Nephron progenitor cell (in vitro differentiated cells): ENCODE measurements around the gene TMEM97.
"Not testable (repeated sequence)": the region's sequence is repeated elsewhere in the genome, so short reads cannot be mapped to it uniquely, and the experiment has no call there.

ENCODE experiments used
- DNase-seq: peaks from one replicate; pipeline ENCODE4 v3.0.0; 2021
- H3K27ac Mint-ChIP-seq: 2 replicates; pipeline ENCODE4 v1.8.0; 2021; ENCODE audit warnings: mild to moderate bottlenecking, moderate library complexity, mixed read lengths
- H3K27me3 Mint-ChIP-seq: 2 replicates; pipeline ENCODE4 v1.8.0; 2021; ENCODE audit warnings: mild to moderate bottlenecking, low read depth, mixed read lengths; ENCODE audit not compliant: poor library complexity
- H3K36me3 Mint-ChIP-seq: 2 replicates; pipeline ENCODE4 v1.8.0; 2021; ENCODE audit warnings: low read depth, mixed read lengths
- H3K4me1 Mint-ChIP-seq: 2 replicates; pipeline ENCODE4 v1.8.0; 2021; ENCODE audit warnings: mixed read lengths
- H3K4me3 Mint-ChIP-seq: 2 replicates; pipeline ENCODE4 v1.8.0; 2021; ENCODE audit warnings: mild to moderate bottlenecking, moderate library complexity, mixed read lengths
- H3K9me3 Mint-ChIP-seq: 2 replicates; pipeline ENCODE4 v1.8.0; 2021; ENCODE audit warnings: mild to moderate bottlenecking, moderate library complexity, mixed read lengths
- CTCF ChIP-seq: fragments of 200-600 bp; sonication (generic); IDR thresholded peaks from 2 replicates; pipeline ENCODE4 v1.5.0; 2021; ENCODE audit warnings: antibody characterized with exemption

Gene TMEM97

GRCh38 chr17:28338056-28338768, 19.2 kb downstream of the TMEM97 start:
- H3K4me1 Mint-ChIP-seq = peaks cover 35% of the 10 kb centered on the region
- peaks cover 11% of the 10 kb centered on the region for H3K36me3 Mint-ChIP-seq
- no peak for TF ChIP-seq CTCF
- H3K4me3 Mint-ChIP-seq = peak overlapping the region; percentile 100
- H3K27ac Mint-ChIP-seq = no peak overlapping the region
- H3K27me3 Mint-ChIP-seq = no peaks in the 10 kb centered on the region
- DNase-seq = no peak
- no peaks in the 10 kb centered on the region for H3K9me3 Mint-ChIP-seq

- not testable (repeated sequence) for H3K9me3 Mint-ChIP-seq, H3K4me3 Mint-ChIP-seq
Observed at GRCh38 chr17:28338769-28339212, 19.8 kb downstream of the TMEM97 start.

GRCh38 chr17:28339431-28339830, 20.4 kb downstream of the TMEM97 start:
- no peak for DNase-seq
- TF ChIP-seq CTCF = no peak
- Mint-ChIP-seq H3K27me3 (no peaks in the 10 kb centered on the region), H3K4me1 (peaks cover 26% of the 10 kb centered on the region), H3K27ac (no peak overlapping the region), H3K9me3 (no peaks in the 10 kb centered on the region), H3K4me3 (no peak overlapping the region), H3K36me3 (peaks cover 16% of the 10 kb centered on the region)

More at GRCh38 chr17:28338769-28339212, 19.8 kb downstream of the TMEM97 start:
- peaks cover 13% of the 10 kb centered on the region for H3K36me3 Mint-ChIP-seq
- H3K27me3 Mint-ChIP-seq, H3K27ac Mint-ChIP-seq, DNase-seq: not testable (repeated sequence)
- peaks cover 32% of the 10 kb centered on the region for H3K4me1 Mint-ChIP-seq

GRCh38 chr17:28340374-28340773, 21.4 kb downstream of the TMEM97 start:
- no peak for TF ChIP-seq CTCF
- H3K27me3 Mint-ChIP-seq = no peaks in the 10 kb centered on the region
- H3K4me3 Mint-ChIP-seq = no peak overlapping the region
- H3K4me1 Mint-ChIP-seq = peaks cover 19% of the 10 kb centered on the region
- no peaks in the 10 kb centered on the region for H3K9me3 Mint-ChIP-seq
- no peak for DNase-seq
- peaks cover 16% of the 10 kb centered on the region for H3K36me3 Mint-ChIP-seq
- H3K27ac Mint-ChIP-seq = no peak overlapping the region

GRCh38 chr17:28341516-28341915, 22.5 kb downstream of the TMEM97 start:
- no peak for DNase-seq
- Mint-ChIP-seq H3K27me3 (no peaks in the 10 kb centered on the region), H3K36me3 (peaks cover 24% of the 10 kb centered on the region), H3K4me1 (peaks cover 14% of the 10 kb centered on the region), H3K9me3 (no peaks in the 10 kb centered on the region), H3K27ac (no peak overlapping the region), H3K4me3 (no peak overlapping the region)
- TF ChIP-seq CTCF = no peak

GRCh38 chr17:28342313-28342712, 23.3 kb downstream of the TMEM97 start:
- Mint-ChIP-seq H3K27me3 (no peaks in the 10 kb centered on the region), H3K27ac (no peak overlapping the region), H3K4me3 (no peak overlapping the region), H3K4me1 (peaks cover 6% of the 10 kb centered on the region), H3K36me3 (peaks cover 32% of the 10 kb centered on the region), H3K9me3 (no peaks in the 10 kb centered on the region)
- TF ChIP-seq CTCF = no peak
- no peak for DNase-seq
